ENCODE data around the gene CCT3.

Gene CCT3

GRCh38 chr1:156320560-156320959 lies 17.5 kb downstream of the CCT3 start:
- DNase-seq (ENCODE audit: low spot score): no peak

GRCh38 chr1:156319664-156320063 lies 18.4 kb downstream of the CCT3 start:
- peak; percentile 33 for DNase-seq (ENCODE audit: low spot score)

GRCh38 chr1:156316909-156317308 lies 21.2 kb downstream of the CCT3 start:
- DNase-seq (ENCODE audit: low spot score): no peak

- DNase-seq (ENCODE audit: low spot score): no peak
Observed at GRCh38 chr1:156310962-156311361, 27.1 kb downstream of the CCT3 start.

GRCh38 chr1:156308078-156308477 lies 30.0 kb downstream of the CCT3 start:
- DNase-seq (ENCODE audit: low spot score): no peak

- no peak for DNase-seq (ENCODE audit: low spot score)
Observed at GRCh38 chr1:156305215-156305614, 32.9 kb downstream of the CCT3 start.

GRCh38 chr1:156303241-156303640 lies 34.9 kb downstream of the CCT3 start:
- DNase-seq (ENCODE audit: low spot score): no peak

- no peak for DNase-seq (ENCODE audit: low spot score)
Observed at GRCh38 chr1:156298852-156299357, 39.2 kb downstream of the CCT3 start, which contains the start of gene VHLL. VHLL (minus strand) TSS chr1:156299307; CDS start chr1:156299189, 118 bp downstream.

GRCh38 chr1:156295391-156295947 lies 42.6 kb downstream of the CCT3 start, which contains the start of gene GLMP:
GLMP (minus strand) TSS chr1:156295679; CDS start chr1:156295645, 34 bp downstream.
- DNase-seq (ENCODE audit: low spot score): peak; percentile 59

GRCh38 chr1:156293895-156294294 lies 44.2 kb downstream of the CCT3 start:
- no peak for DNase-seq (ENCODE audit: low spot score)

GRCh38 chr1:156293098-156293434 lies 45.0 kb downstream of the CCT3 start:
- no peak for DNase-seq (ENCODE audit: low spot score)

GRCh38 chr1:156291226-156292061 lies 46.6 kb downstream of the CCT3 start:
- peak; percentile 48 for DNase-seq (ENCODE audit: low spot score)

GRCh38 chr1:156289857-156290256 lies 48.2 kb downstream of the CCT3 start:
- DNase-seq (ENCODE audit: low spot score): no peak

- DNase-seq (ENCODE audit: low spot score): no peak
Observed at GRCh38 chr1:156286061-156286460, 52.0 kb downstream of the CCT3 start.

- DNase-seq (ENCODE audit: low spot score): no peak
Observed at GRCh38 chr1:156285437-156285836, 52.7 kb downstream of the CCT3 start.

GRCh38 chr1:156284757-156285156 lies 53.3 kb downstream of the CCT3 start:
- DNase-seq (ENCODE audit: low spot score): no peak

GRCh38 chr1:156284112-156284511 lies 54.0 kb downstream of the CCT3 start, which contains the start of gene TMEM79:
TMEM79 (plus strand) TSS chr1:156284325; CDS start chr1:156285227, 902 bp downstream.
- no peak for DNase-seq (ENCODE audit: low spot score)

- no peak for DNase-seq (ENCODE audit: low spot score)
Observed at GRCh38 chr1:156283521-156283920, 54.6 kb downstream of the CCT3 start.

GRCh38 chr1:156282479-156283222 lies 55.4 kb downstream of the CCT3 start, which contains the start of gene SMG5:
SMG5 (minus strand) TSS chr1:156282825; CDS start chr1:156282680, 145 bp downstream.
- peak; percentile 97 for DNase-seq (ENCODE audit: low spot score)

GRCh38 chr1:156281693-156282478 lies 56.2 kb downstream of the CCT3 start:
- DNase-seq (ENCODE audit: low spot score): peak; percentile 16

- peak; percentile 37 for DNase-seq (ENCODE audit: low spot score)
Observed at GRCh38 chr1:156281281-156281680, 56.8 kb downstream of the CCT3 start.

- no peak for DNase-seq (ENCODE audit: low spot score)
Observed at GRCh38 chr1:156279837-156280236, 58.3 kb downstream of the CCT3 start.
